Activated T-cell treated with anti-CD3 and anti-CD28 coated beads, Interleukin-2, amount 50 U/mL, for 4 hours (primary cell): ENCODE results near the gene ADIPOR2. TPM values are rescaled to one million over a fixed set of nuclear protein-coding genes. Genes with fewer than 3 reads are reported as not detected.

Experiments
- ATAC-seq, 2 donors: fragments of 200-7000 bp; cut with Tn5 transposase; one replicate each; pipeline ENCODE4 v1.10.0; 2021
- DNase-seq: peaks from one replicate; pipeline ENCODE4 v3.0.0-alpha.2; 2020
- H3K27me3 Mint-ChIP-seq: one replicate; pipeline ENCODE4 v1.8.0; 2021; ENCODE audit warnings: low read depth, mixed read lengths
- H3K36me3 Mint-ChIP-seq: one replicate; pipeline ENCODE4 v1.8.0; 2022; ENCODE audit warnings: mixed read lengths; ENCODE audit not compliant: insufficient read depth
- H3K4me1 Mint-ChIP-seq: one replicate; pipeline ENCODE4 v1.8.0; 2021; ENCODE audit warnings: low read depth, mixed read lengths
- H3K4me3 Mint-ChIP-seq: one replicate; pipeline ENCODE4 v1.8.0; 2021; ENCODE audit warnings: mild to moderate bottlenecking, moderate library complexity, mixed read lengths
- H3K9me3 Mint-ChIP-seq: one replicate; pipeline ENCODE4 v1.8.0; 2021; ENCODE audit warnings: mixed read lengths
- total RNA-seq, 3 donors: library from RNA; stranded (reverse); gene quantifications; one replicate each; pipeline ENCODE4 v1.2.1, GENCODE V29; 2021

ADIPOR2 gene
- total RNA-seq, 3 donors from 2014 or later: 45.0 to 54.2 (median 46.8) TPM

DNA sequence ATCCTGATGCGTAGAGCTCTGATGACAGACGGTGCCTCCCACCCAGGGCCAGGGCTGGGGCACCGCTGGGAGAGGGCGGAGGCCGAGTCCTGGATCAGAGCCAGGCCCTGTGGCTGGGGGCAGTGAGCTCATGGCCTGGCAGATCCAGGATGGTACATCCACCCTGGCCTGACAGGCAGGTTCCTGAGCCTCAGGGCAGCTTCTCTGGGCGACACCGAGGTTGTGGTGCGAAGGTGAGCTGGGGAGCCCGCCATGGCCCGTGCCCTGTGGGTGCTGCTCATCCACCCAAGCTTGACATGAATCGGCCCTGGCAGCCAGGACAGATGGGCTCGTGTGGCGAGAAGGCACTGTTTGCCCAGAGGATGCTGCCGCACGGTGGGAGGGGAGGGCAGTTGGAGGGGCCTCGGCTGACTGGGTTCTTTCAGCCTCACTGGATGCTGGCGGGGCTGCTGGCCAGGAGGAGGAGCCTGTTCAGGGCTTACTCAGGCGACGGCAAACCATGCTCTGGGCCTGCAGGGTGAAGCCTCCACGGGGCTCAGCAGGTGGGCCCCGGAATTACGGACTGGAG lies 146.1 kb downstream of the ADIPOR2 start:
- Mint-ChIP-seq H3K36me3 (no peaks in the 10 kb centered on the region), H3K4me1 (no peaks in the 10 kb centered on the region), H3K27me3 (peaks cover 12% of the 10 kb centered on the region), H3K9me3 (no peaks in the 10 kb centered on the region), H3K4me3 (no peak overlapping the region)
- DNase-seq (no peak), ATAC-seq (no peak)

GRCh38 chr12:1837541-1838204 lies 146.8 kb downstream of the ADIPOR2 start:
- ATAC-seq (no peak), DNase-seq (no peak)
- no peaks in the 10 kb centered on the region for H3K36me3 Mint-ChIP-seq
- peaks cover 6% of the 10 kb centered on the region for H3K27me3 Mint-ChIP-seq
- H3K9me3 Mint-ChIP-seq: no peaks in the 10 kb centered on the region
- no peaks in the 10 kb centered on the region for H3K4me1 Mint-ChIP-seq
- no peak overlapping the region for H3K4me3 Mint-ChIP-seq

Other genes with a start within 250 kb of the ADIPOR2 start
- gene FBXL14, start 96.5 kb upstream of the ADIPOR2 start, total RNA-seq: 10 to 100 TPM; 22.8 to 25.2 (median 23.7) TPM
- under 1 TPM in 1 of 3 donors, not detected in 2; 0.13 TPM for gene WNT5B, start 61.8 kb upstream of the ADIPOR2 start, total RNA-seq
- under 1 TPM; 0.08 to 0.34 (median 0.27) TPM for gene LRTM2, start 129.5 kb downstream of the ADIPOR2 start, total RNA-seq
- 1 to 10 TPM; 3.4 to 7.1 (median 3.5) TPM for gene CACNA2D4, start 227.6 kb downstream of the ADIPOR2 start, total RNA-seq